T-cell (primary cell): Measurements from ENCODE around the gene RFTN1. TPM values are rescaled to one million over a fixed set of nuclear protein-coding genes. Genes with fewer than 3 reads are reported as not detected.

Experiments used
- ATAC-seq, 4 experiments: fragments of 200-7000 bp in 3 of 4; fragments of 150-1000 bp in 1 of 4; cut with Tn5 transposase; replicated peaks in 1 of 4; 1 replicate in 3 of 4; 2 replicates in 1 of 4; pipeline ENCODE4 v1.10.0; 2021; ENCODE audit warnings: moderate library complexity in 3 of 4, mild to moderate bottlenecking in 2 of 4, moderate number of reproducible peaks in 1 of 4
- CTCF ChIA-PET, 2 donors: fragments of 300-600 bp; sonication (Branson Sonifier 250); formaldehyde crosslinking; loops; one replicate each; lab custom pipeline; 2022; ENCODE audit warnings: antibody characterized with exemption in 2 of 2; lab: Charles Lee
- POLR2A ChIA-PET, 2 donors: fragments of 300-600 bp; sonication (Branson Sonifier 250); formaldehyde crosslinking; loops; one replicate each; lab custom pipeline; 2022; ENCODE audit warnings: antibody characterized with exemption in 2 of 2; lab: Charles Lee
- DNase-seq, 35 experiments: peaks; one replicate each; pipeline versions ENCODE4 v3.0.0 to v3.0.0-alpha.2; 2013 to 2023
- H3K27ac ChIP-seq: one replicate; pipeline ENCODE4 v1.5.1; 2013; ENCODE audit warnings: low read length
- H3K27me3 ChIP-seq, 2 experiments: replicated peaks in 1 of 2; 1 replicate in 1 of 2; 2 replicates in 1 of 2; pipeline versions ENCODE4 v1.6.1 to v1.7.0; 2013; ENCODE audit warnings: low read length in 1 of 2, mixed read lengths in 1 of 2; ENCODE audit not compliant: control insufficient read depth in 2 of 2, insufficient read depth in 2 of 2; ENCODE audit errors: extremely low read depth in 1 of 2
- H3K36me3 ChIP-seq, 2 donors: 1 replicate in 1 of 2; 2 replicates in 1 of 2; pipeline versions ENCODE4 v1.6.1 to v1.7.0; 2013; ENCODE audit warnings: low read length in 1 of 2; ENCODE audit not compliant: control insufficient read depth in 2 of 2, insufficient read depth in 1 of 2; ENCODE audit errors: extremely low read depth in 1 of 2
- H3K4me1 ChIP-seq, 2 experiments: 1 replicate in 1 of 2; 2 replicates in 1 of 2; pipeline versions ENCODE4 v1.6.1 to v1.7.0; 2013; ENCODE audit warnings: low read length in 2 of 2, mixed read lengths in 1 of 2; ENCODE audit not compliant: insufficient read depth in 2 of 2, control insufficient read depth in 1 of 2; ENCODE audit errors: extremely low read depth in 1 of 2
- H3K4me3 ChIP-seq, 2 donors: 1 replicate in 1 of 2; 2 replicates in 1 of 2; pipeline versions ENCODE4 v1.5.1 to v1.7.0; 2013; ENCODE audit warnings: mild to moderate bottlenecking in 2 of 2, low read length in 1 of 2, moderate library complexity in 1 of 2; ENCODE audit not compliant: control insufficient read depth in 1 of 2; ENCODE audit errors: extremely low read depth in 1 of 2
- H3K9me3 ChIP-seq: 2 replicates; pipeline ENCODE4 v1.7.0; 2013
- H3K27ac Mint-ChIP-seq, 2 donors: one replicate each; pipeline ENCODE4 v1.8.0; 2020 to 2021; ENCODE audit warnings: mild to moderate bottlenecking in 2 of 2, mixed read lengths in 2 of 2
- H3K27me3 Mint-ChIP-seq, 2 donors: one replicate each; pipeline ENCODE4 v1.8.0; 2021 to 2022; ENCODE audit warnings: mixed read lengths in 2 of 2
- H3K36me3 Mint-ChIP-seq: one replicate; pipeline ENCODE4 v1.8.0; 2021; ENCODE audit warnings: mixed read lengths
- H3K4me1 Mint-ChIP-seq, 3 donors: one replicate each; pipeline ENCODE4 v1.8.0; 2020 to 2022; ENCODE audit warnings: mixed read lengths in 3 of 3, mild to moderate bottlenecking in 1 of 3
- H3K4me3 Mint-ChIP-seq, 3 donors: one replicate each; pipeline ENCODE4 v1.8.0; 2020 to 2022; ENCODE audit warnings: mild to moderate bottlenecking in 3 of 3, mixed read lengths in 3 of 3, moderate library complexity in 3 of 3
- H3K9me3 Mint-ChIP-seq, 3 donors: one replicate each; pipeline ENCODE4 v1.8.0; 2020 to 2022; ENCODE audit warnings: mixed read lengths in 3 of 3
- WGBS: methylation state at CpG from one replicate; pipeline ENCODE4 v1.1.5; 2013; ENCODE audit warnings: missing lambda C conversion rate; ENCODE audit not compliant: insufficient coverage; 5-methylcytosine and 5-hydroxymethylcytosine counted together
- total RNA-seq, 35 experiments: library from RNA in 6 of 35; stranded (reverse) in 6 of 35; fragments of 120-200 nt in 1 of 35; gene quantifications; one replicate each; pipeline versions ENCODE4 v1.2.1 to v1.2.4 and lab custom pipeline; 2013 to 2026

The RFTN1 gene
- total RNA-seq, 5 donors from 2014 or later (not counting 1 experiment from before 2014, with no cell fraction given), result 55.5 to 73.4 (median 70.7) TPM

DNA sequence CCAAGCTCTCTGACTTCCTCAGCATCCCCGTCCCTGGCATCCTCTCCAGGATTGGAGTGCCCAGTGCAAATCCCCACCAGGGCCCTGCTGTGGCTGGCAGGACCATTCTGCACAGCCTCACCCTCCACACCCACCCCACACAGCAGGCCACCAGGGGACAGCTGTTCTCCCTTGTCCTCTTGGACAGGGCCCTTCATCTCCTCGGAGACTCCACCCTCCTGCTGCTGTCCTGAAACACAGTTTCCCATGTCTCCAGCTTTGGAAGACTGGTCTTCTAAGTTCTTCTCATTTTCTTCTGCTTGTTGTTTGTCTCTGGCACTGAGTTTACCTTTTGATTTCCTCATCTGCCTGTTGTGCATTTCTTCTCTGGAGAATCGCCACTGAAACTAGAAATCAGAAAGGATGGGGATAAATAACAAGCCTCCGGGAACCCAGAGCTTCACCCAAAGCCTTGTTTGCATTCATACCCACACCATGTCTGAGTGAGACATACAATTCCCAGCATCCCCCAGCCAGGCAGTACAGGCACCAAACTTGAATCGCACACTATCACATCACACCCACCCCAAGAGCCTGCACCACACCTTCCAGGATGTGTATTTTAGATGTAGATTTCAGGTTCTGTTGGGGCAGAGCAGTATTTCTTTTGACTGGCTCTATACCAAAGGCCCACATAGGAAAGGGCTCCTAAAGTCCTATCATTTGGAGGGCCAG, 196.5 kb downstream of the RFTN1 start:
- Histone ChIP-seq H3K36me3 (peaks cover 6 to 82% of the 10 kb centered on the region in 2 donors), H3K4me3 (peak overlapping the region in 1 of 2 donors; percentile 17), H3K27ac (peak overlapping the region; percentile 43), H3K9me3 (no peaks in the 10 kb centered on the region), H3K4me1 (peaks cover 69 to 81% of the 10 kb centered on the region in 2 experiments), H3K27me3 (no peaks in the 10 kb centered on the region)
- DNase-seq, result no peak
- 100% methylated on average over 1 of the region's 5 CpGs for WGBS
- ATAC-seq, result peak in 3 of 4 experiments; percentile 3 to 30 (median 11)
- ChIA-PET POLR2A (interaction anchor here in 1 of 2 donors (0.7 to 1.1 kb wide), 2 partner anchors 27 to 525 kb away, joined by 3 read pairs; no protein-coding TSS in a partner anchor), CTCF (interaction anchor here (0.8 to 5.9 kb wide), 8 partner anchors 13 to 233 kb away, joined by 3 to 75 read pairs (median 3); no protein-coding TSS in a partner anchor)
- Mint-ChIP-seq H3K27me3 (no peaks in the 10 kb centered on the region), H3K36me3 (peaks cover 44% of the 10 kb centered on the region), H3K4me3 (peak overlapping the region; percentile 6 to 81 (median 37)), H3K27ac (peak overlapping the region; percentile 91 to 98), H3K9me3 (no peaks in the 10 kb centered on the region), H3K4me1 (peaks cover 91 to 94% (median 92%) of the 10 kb centered on the region in 3 donors)

DNA sequence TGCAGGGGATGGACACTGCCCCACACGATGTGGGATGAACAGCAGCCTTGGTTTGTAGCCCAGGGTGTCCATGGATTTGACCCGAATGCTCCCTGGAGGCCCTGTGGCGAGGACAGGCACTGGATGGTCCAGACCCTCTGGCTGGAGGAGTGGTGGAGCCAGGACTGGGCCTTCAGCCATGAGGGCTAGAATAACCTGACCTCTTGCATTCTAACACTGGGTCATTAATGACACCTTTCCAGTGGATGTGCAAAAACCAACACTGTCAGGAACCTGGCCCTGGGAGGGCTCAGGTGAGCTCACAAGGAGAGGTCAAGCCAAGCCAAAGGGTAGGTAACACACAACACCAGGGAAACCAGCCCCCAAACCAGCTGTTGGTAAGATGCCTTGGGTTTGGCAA, 197.1 kb downstream of the RFTN1 start:
- Histone ChIP-seq H3K4me1 (peaks cover 72 to 83% of the 10 kb centered on the region in 2 experiments), H3K27me3 (no peaks in the 10 kb centered on the region), H3K4me3 (peak overlapping the region in 1 of 2 donors; percentile 17), H3K36me3 (peaks cover 2 to 77% of the 10 kb centered on the region in 2 donors), H3K9me3 (no peaks in the 10 kb centered on the region), H3K27ac (peak overlapping the region; percentile 43)
- DNase-seq (no peak), ATAC-seq (no peak)
- no CpG with 5 or more reads among the region's 3 CpGs for WGBS
- Mint-ChIP-seq H3K9me3 (no peaks in the 10 kb centered on the region), H3K36me3 (peaks cover 50% of the 10 kb centered on the region), H3K4me3 (peak overlapping the region in 2 of 3 donors; percentile 37 to 81), H3K27me3 (no peaks in the 10 kb centered on the region), H3K4me1 (peaks cover 94 to 96% (median 96%) of the 10 kb centered on the region in 3 donors), H3K27ac (peak overlapping the region; percentile 91 to 98)
- ChIA-PET CTCF (interaction anchor here (0.7 to 5.9 kb wide), 6 partner anchors 13 to 488 kb away, joined by 3 to 75 read pairs (median 3); no protein-coding TSS in a partner anchor), POLR2A (interaction anchor here in 1 of 2 donors (0.6 kb wide), 1 partner anchor 50 kb away, joined by 4 read pairs; no protein-coding TSS in a partner anchor)

DNA sequence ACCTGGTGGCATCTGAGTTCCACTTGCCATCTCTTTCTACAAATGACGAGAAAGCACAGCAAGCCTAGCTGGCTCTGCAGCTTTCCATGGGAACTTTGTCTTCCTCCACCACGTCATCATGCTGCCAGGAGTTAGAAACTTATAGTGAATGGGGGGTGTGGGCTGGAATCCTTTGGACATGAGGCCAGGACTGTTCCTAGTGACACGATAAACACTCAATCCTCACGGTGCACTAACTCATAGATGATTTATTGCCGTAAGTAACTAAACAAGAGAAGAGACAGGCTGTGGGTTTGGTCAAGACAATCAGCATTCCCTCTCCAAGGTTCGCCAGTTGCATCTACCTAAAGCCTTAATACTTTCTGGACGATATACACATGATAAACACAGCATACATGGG, 197.9 kb downstream of the RFTN1 start:
- Mint-ChIP-seq H3K27ac (peak overlapping the region; percentile 91 to 98), H3K4me1 (peaks cover 89 to 95% (median 93%) of the 10 kb centered on the region in 3 donors), H3K4me3 (peak overlapping the region; percentile 34 to 81 (median 57)), H3K9me3 (no peaks in the 10 kb centered on the region), H3K36me3 (peaks cover 44% of the 10 kb centered on the region), H3K27me3 (no peaks in the 10 kb centered on the region)
- peak overlapping the region; percentile 43 for H3K27ac ChIP-seq
- H3K27me3 ChIP-seq, result no peaks in the 10 kb centered on the region
- ChIA-PET POLR2A (interaction anchor here in 1 of 2 donors (0.7 to 1.2 kb wide), 2 partner anchors 15 to 34 kb away, joined by 4 to 5 read pairs; no protein-coding TSS in a partner anchor), CTCF (interaction anchor here (0.7 to 4.1 kb wide), 6 partner anchors 19 to 32 kb away, joined by 3 to 15 read pairs (median 4); no protein-coding TSS in a partner anchor)
- peaks cover 3 to 70% of the 10 kb centered on the region in 2 donors for H3K36me3 ChIP-seq
- ATAC-seq, result no peak
- peaks cover 73 to 91% of the 10 kb centered on the region in 2 experiments for H3K4me1 ChIP-seq
- WGBS, result no CpG with 5 or more reads among the region's 7 CpGs
- no peak overlapping the region for H3K4me3 ChIP-seq
- no peaks in the 10 kb centered on the region for H3K9me3 ChIP-seq
- no peak for DNase-seq

DNA sequence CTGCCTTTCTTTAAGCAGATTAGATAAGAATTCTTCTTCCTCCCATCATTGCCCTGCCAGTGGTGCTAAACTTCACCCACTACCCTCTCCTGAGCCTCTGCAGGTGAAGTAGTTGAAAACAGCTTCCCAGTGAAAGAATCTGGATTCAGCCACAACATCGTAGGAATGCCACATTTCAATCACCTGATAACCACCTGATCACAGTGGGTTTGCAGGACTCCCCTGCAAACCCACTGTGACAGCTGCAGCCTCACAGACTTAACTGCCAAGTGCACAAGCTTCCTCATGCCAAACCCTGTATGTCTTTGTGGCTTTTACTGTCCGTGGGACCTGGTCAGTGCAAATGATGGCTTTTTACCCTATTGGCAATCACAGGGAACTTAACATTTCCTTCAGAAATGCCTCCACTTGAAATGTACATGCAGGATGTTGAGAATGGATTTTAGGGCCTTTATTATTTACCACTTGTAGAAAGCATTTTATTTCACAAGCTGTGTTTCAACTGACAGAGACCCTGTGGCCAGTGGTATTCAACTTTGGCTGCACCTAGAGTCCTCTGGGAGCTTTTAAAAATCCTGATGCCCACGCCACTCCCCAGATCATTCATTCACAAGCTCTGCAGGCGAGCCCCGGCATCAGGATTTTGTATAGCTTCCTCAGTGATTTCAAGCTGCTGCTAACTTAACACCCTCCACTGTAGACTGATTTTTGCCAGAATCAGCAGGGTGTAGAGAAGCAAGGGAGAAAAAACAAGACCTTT, 199.4 kb downstream of the RFTN1 start:
- H3K4me1 Mint-ChIP-seq, result peaks cover 92 to 95% (median 94%) of the 10 kb centered on the region in 3 donors
- H3K27me3 ChIP-seq, result no peaks in the 10 kb centered on the region
- H3K36me3 Mint-ChIP-seq, result peaks cover 39% of the 10 kb centered on the region
- H3K27ac Mint-ChIP-seq, result peak overlapping the region; percentile 91 to 98
- H3K36me3 ChIP-seq, result peaks cover 5 to 59% of the 10 kb centered on the region in 2 donors
- H3K27me3 Mint-ChIP-seq, result no peaks in the 10 kb centered on the region
- peak overlapping the region; percentile 72 for H3K27ac ChIP-seq
- no peaks in the 10 kb centered on the region for H3K9me3 Mint-ChIP-seq
- peak in 1 of 35 experiments; percentile 12 for DNase-seq
- H3K4me3 ChIP-seq, result no peak overlapping the region
- ATAC-seq, result no peak
- H3K4me1 ChIP-seq, result peaks cover 83 to 86% of the 10 kb centered on the region in 2 experiments
- H3K4me3 Mint-ChIP-seq, result peak overlapping the region; percentile 6 to 81 (median 57)
- ChIA-PET CTCF (interaction anchor here (0.9 to 4.1 kb wide), 11 partner anchors 10 to 44 kb away, joined by 3 to 20 read pairs (median 5); no protein-coding TSS in a partner anchor), POLR2A (interaction anchor here (0.6 to 1.7 kb wide), 7 partner anchors 11 to 1110 kb away, joined by 3 to 13 read pairs (median 5); partner anchors contain the start of gene OXNAD1 (in 1 of the 2))
- no peaks in the 10 kb centered on the region for H3K9me3 ChIP-seq
- WGBS, result 17% methylated on average over 1 of the region's 5 CpGs

DNA sequence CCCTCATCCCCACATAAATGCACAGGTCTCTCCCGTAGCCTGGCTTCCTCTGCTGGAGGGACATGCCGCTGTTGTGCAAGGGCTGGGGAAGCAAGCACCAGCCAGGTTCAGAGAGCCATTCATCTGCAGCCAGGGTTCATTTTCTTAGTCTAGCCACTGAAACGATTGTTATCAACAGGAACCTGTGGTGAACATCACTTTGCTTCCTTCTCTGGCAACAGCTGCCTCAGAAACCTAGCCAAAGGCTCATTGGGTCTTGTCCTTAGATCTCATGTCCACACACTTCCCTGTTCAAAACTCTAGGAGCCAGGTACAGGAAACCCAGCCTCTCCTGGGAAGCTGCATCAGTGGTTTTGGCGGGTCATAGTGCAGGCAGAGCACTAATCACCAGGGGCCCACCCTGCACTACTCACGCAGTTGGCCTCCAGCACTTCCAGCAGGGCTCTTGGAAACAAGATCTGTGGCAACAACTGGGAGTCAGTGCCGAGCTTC, 201.5 kb downstream of the RFTN1 start:
- H3K27ac Mint-ChIP-seq, result peak overlapping the region; percentile 98
- no peaks in the 10 kb centered on the region for H3K9me3 ChIP-seq
- H3K27me3 ChIP-seq, result no peaks in the 10 kb centered on the region
- ChIA-PET CTCF (interaction anchor here (0.7 to 4.1 kb wide), 4 partner anchors 11 to 218 kb away, joined by 3 to 20 read pairs (median 9); no protein-coding TSS in a partner anchor), POLR2A (interaction anchor here (1.0 to 1.3 kb wide), 2 partner anchors 21 to 201 kb away, joined by 3 to 4 read pairs; no protein-coding TSS in a partner anchor)
- ATAC-seq, result peak; percentile 77 to 79 (median 78)
- no peaks in the 10 kb centered on the region for H3K27me3 Mint-ChIP-seq
- peaks cover 92 to 93% (median 93%) of the 10 kb centered on the region in 3 donors for H3K4me1 Mint-ChIP-seq
- H3K36me3 ChIP-seq, result peaks cover 5 to 57% of the 10 kb centered on the region in 2 donors
- H3K9me3 Mint-ChIP-seq, result no peaks in the 10 kb centered on the region
- H3K4me1 ChIP-seq, result peaks cover 78 to 85% of the 10 kb centered on the region in 2 experiments
- H3K36me3 Mint-ChIP-seq, result peaks cover 49% of the 10 kb centered on the region
- H3K27ac ChIP-seq, result peak overlapping the region; percentile 72
- WGBS, result 6% methylated on average over 5 of the region's 6 CpGs
- H3K4me3 Mint-ChIP-seq, result peak overlapping the region; percentile 73 to 81 (median 73)
- H3K4me3 ChIP-seq, result peak overlapping the region; percentile 2 to 52
- DNase-seq, result peak; percentile 26 to 82 (median 50)
